WTC11 (cell line): Measurements from ENCODE around the gene LYZL2.
"Not testable (repeated sequence)": the region's sequence is repeated elsewhere in the genome, so short reads cannot be mapped to it uniquely, and the experiment has no call there.

ENCODE experiments used
- E2F4 ChIP-seq: sonication (generic); formaldehyde crosslinking; IDR thresholded peaks from 2 replicates; pipeline ENCODE4 v1.8.1; 2022; ENCODE audit warnings: low read depth, mild to moderate bottlenecking, moderate library complexity, missing genetic modification reagents, borderline replicate concordance
- NR2C2 ChIP-seq: sonication (generic); formaldehyde crosslinking; IDR thresholded peaks from 2 replicates; pipeline ENCODE4 v1.8.0; 2022; ENCODE audit warnings: mild to moderate bottlenecking, missing genetic modification reagents

GRCh38 chr10:30592770-30593169, 36.8 kb downstream of the LYZL2 start:
- not testable (repeated sequence) for TF ChIP-seq NR2C2, E2F4 (CRISPR knock-in tag)
